PC-9 (cell line): ENCODE data around the gene GLIPR2.
"Not testable (repeated sequence)": the region's sequence is repeated elsewhere in the genome, so short reads cannot be mapped to it uniquely, and the experiment has no call there.

Experiments used
- CTCF ChIP-seq: fragments of 200-600 bp; sonication (generic); conservative IDR thresholded peaks from 2 replicates; pipeline ENCODE4 v1.6.1; 2017; ENCODE audit warnings: mixed run types, antibody characterized with exemption, mild to moderate bottlenecking, moderate library complexity
- EZH2 ChIP-seq: fragments of 200-600 bp; sonication (generic); IDR thresholded peaks from 2 replicates; pipeline ENCODE4 v1.8.0; 2017; ENCODE audit warnings: antibody characterized with exemption, low read depth

DNA sequence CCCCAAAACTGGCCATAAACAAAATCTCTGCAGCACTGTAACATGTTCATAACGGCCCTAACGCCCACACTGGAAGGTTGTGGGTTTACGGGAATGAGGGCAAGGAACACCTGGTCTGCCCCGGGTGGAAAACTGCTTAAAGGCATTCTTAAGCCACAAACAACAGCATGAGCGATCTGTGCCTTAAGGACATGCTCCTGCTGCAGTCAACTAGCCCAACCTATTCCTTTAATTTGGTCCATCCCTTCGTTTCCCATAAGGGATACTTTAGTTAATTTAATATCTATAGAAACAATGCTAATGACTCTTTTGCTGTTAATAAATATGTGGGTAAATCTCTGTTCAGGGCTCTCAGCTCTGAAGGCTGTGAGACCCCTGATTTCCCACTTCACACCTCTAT lies 43.7 kb downstream of the GLIPR2 start:
- TF ChIP-seq CTCF, EZH2: not testable (repeated sequence)
